GM13977 (cell line): ENCODE results near the gene TOR1AIP2.

Source experiments
- DNase-seq: peaks from one replicate; pipeline ENCODE4 v3.0.0; 2012; ENCODE audit warnings: low spot score
- in situ Hi-C: fragments of 300-500 bp; cut with MboI; formaldehyde crosslinking; loops from one replicate; pipeline ENCODE4 v1.12.0; 2022; ENCODE audit warnings: low sequenced_read_pairs, low pct_unique_long_range_greater_than_20kb, mixed read lengths, inconsistent platforms; ENCODE audit not compliant: unreplicated experiment
- TF ChIP-seq, protein P1 (sequence below): IDR thresholded peaks from 2 replicates; pipeline ENCODE4 v1.5.1; 2012; ENCODE audit warnings: mild to moderate bottlenecking, control low read depth; ENCODE audit not compliant: insufficient read depth; ENCODE audit errors: extremely low read depth, missing control alignments

The TOR1AIP2 gene

DNA sequence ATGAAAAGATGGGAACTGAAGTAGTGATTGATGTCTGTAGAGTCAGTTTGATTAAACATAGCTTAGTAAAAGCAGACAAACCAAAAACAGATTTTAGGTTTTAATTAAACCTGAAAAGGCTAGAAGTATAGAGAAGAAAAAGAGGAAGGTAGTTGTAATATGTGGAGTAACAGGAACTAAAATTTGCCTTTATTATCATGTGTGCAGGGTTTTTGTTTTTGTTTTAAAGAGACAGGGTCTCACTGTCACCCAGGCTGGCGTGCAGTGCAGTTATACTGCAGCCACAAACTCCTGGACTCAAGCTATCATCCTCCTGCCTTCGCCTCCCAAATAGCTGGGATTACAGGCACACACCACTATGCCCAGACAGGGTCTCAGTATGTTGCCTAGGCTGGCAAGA is 10.5 kb upstream of the TOR1AIP2 start:
- no peak for DNase-seq
- in situ Hi-C loops = no loop called here
- TF ChIP-seq, protein P1, sequence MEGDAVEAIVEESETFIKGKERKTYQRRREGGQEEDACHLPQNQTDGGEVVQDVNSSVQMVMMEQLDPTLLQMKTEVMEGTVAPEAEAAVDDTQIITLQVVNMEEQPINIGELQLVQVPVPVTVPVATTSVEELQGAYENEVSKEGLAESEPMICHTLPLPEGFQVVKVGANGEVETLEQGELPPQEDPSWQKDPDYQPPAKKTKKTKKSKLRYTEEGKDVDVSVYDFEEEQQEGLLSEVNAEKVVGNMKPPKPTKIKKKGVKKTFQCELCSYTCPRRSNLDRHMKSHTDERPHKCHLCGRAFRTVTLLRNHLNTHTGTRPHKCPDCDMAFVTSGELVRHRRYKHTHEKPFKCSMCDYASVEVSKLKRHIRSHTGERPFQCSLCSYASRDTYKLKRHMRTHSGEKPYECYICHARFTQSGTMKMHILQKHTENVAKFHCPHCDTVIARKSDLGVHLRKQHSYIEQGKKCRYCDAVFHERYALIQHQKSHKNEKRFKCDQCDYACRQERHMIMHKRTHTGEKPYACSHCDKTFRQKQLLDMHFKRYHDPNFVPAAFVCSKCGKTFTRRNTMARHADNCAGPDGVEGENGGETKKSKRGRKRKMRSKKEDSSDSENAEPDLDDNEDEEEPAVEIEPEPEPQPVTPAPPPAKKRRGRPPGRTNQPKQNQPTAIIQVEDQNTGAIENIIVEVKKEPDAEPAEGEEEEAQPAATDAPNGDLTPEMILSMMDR = no peak

DNA sequence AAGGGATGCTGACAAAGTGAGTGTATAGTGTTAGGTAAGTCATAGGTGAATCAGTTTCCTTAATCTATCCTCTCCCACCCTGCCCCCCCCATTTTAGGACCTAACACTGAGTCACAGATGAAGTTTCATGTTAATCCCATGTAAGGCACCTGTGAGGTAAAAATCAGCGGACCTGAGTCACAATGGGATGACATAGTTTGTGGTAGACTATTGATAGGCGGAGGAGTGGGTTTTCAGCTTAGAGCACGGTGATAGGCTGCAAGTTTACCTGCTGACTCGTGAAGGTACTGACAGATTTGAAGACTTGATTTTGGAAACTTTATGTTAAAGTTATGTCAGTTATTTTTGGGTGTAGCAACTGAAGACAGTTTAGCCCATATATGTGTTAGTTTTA is 6.1 kb upstream of the TOR1AIP2 start:
- in situ Hi-C loops = no loop called here
- TF ChIP-seq, protein P1 = no peak
- peak; percentile 66 for DNase-seq

DNA sequence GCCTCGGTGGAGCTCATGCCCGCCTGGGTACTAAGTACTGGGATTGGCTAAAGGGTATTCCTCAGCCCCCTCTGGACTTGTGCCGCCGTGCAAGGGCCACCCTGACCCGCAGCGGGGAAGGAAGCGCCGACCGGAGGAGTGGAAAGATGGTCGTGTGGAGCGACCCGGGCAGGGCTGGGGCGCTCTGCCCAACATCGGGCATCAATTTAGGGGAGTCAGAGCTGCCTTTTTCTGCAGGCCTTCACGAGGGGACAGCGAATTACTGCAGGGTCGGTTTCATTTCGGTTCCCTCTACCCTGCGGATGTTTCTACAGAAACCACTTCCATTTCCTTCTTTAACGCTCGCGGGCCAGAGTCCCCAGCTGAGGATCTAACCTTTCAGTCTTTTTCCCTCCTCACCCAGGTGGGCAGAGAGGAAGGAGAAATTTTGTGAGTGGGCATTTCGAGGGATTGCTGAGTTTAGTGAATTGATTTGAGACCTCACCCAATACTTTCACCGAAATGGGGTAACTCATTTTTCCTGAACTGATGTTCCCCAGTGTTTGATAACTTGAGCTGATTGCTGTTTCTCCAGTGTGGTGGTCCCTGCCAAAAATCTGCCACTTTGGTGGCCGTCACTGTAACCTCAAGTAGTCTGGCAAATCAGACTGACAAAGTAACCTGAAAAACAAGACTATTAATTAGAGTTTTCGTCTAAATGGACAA is 5.6 kb upstream of the TOR1AIP2 start:
- in situ Hi-C loops = no loop called here
- TF ChIP-seq, protein P1 = no peak
- peak; percentile 21 for DNase-seq

DNA sequence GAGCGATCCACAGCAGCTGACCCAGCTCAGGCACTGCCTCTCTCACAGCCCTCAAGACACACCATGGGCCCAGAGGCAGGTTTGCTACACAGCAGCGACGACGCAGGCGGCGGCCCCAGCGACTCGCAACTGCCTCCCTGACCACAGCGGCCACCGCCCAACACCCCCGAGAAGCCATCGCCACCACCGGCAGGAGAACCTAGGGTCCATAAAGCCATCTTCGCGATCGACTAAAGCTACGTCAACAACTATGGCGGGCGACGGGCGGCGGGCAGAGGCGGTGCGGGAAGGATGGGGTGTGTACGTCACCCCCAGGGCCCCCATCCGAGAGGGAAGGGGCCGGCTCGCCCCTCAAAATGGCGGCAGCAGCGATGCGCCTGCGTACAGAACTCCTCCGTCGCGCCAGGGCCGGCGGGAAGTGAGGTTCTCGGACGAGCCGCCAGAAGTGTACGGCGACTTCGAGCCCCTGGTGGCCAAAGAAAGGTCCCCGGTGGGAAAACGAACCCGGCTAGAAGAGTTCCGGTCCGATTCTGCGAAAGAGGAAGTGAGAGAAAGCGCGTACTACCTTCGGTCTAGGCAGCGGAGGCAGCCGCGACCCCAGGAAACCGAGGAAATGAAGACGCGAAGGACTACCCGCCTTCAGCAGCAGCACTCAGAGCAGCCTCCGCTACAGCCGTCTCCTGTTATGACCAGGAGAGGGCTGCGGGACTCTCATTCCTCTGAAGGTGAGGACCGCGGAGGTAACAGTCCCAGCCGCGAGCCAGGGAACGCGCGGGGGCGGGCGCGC is 4.8 kb upstream of the TOR1AIP2 start, which contains the start of gene TOR1AIP1:
Gene TOR1AIP1, plus strand, starts transcription at position 33 of the 787 bp plus-strand sequence. Its CDS starts 218 bp downstream, at position 251.
- TF ChIP-seq, protein P1 = peak; percentile 24
- in situ Hi-C loops = no loop called here
- peak; percentile 88 for DNase-seq

DNA sequence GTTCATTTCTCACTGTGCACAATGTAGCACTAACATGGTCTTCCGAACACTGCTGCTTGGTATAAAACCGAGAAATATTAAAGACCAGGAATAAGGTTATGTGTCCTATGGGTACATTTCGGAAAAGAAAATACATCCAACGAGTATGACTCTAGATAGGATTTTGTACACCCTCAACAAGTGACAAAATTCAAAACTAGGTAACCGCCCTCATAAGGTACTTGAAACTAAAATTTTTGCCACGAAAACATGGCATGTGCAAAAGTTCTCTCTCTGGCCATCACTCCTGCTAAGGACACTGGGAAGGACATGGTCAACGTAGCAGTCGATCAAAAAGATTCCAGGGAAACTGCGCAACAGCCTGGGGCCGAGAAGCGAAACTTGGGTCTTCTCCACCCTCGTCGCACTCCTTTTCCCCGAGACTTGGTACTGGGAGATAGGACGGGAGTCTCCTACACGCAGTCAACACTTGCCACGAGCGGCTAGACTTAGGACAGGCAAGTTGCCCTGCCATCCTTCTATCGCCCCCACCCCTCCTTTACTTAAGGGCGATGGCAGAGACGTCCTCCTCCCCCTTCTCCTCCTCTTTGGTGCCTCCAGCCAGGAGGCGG is 4.1 kb upstream of the TOR1AIP2 start:
- DNase-seq = no peak
- TF ChIP-seq, protein P1 = no peak
- in situ Hi-C loops = no loop called here

DNA sequence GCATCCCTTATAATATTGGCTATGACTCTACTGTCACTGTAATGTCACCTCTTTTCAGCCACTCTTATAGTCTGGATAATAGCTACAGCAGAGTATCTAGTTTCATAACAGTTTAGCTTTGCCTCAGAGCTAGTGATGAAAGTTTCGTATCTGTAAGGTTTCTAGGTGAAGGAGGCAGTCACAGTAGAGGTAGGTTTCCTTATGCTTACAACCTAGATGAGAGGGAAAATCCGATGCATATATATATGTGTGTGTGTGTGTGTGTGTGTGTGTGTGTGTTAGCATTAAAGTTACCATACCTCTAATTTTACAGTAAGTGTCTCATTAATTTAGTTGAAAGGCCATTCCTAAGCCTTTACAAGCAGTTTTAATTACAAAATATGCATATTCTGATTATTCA is 2.2 kb upstream of the TOR1AIP2 start:
- in situ Hi-C loops = loop anchor here (10.0 kb wide), 1 partner anchor 285 kb away; no protein-coding TSS in a partner anchor
- peak; percentile 37 for DNase-seq
- TF ChIP-seq, protein P1 = no peak
